Measurements from ENCODE around the gene HSPB2.

Gene HSPB2

GRCh38 chr11:111939836-111940604, 27.5 kb downstream of the HSPB2 start:
- DNase-seq (ENCODE audit: low spot score): no peak

- no peak for DNase-seq (ENCODE audit: low spot score)
These were observed 29.4 kb downstream of the HSPB2 start for GRCh38 chr11:111941963-111942362.

GRCh38 chr11:111942829-111943228, 30.3 kb downstream of the HSPB2 start:
- DNase-seq (ENCODE audit: low spot score): no peak

GRCh38 chr11:111944139-111944538, 31.6 kb downstream of the HSPB2 start:
- no peak for DNase-seq (ENCODE audit: low spot score)

- no peak for DNase-seq (ENCODE audit: low spot score)
These were observed 32.1 kb downstream of the HSPB2 start for GRCh38 chr11:111944651-111945051.

GRCh38 chr11:111945198-111945597, 32.7 kb downstream of the HSPB2 start:
- no peak for DNase-seq (ENCODE audit: low spot score)

GRCh38 chr11:111946499-111946898, 34.0 kb downstream of the HSPB2 start:
- DNase-seq (ENCODE audit: low spot score): no peak

- no peak for DNase-seq (ENCODE audit: low spot score)
These were observed 34.6 kb downstream of the HSPB2 start for GRCh38 chr11:111947143-111947542.

- DNase-seq (ENCODE audit: low spot score): no peak
These were observed 37.2 kb downstream of the HSPB2 start for GRCh38 chr11:111949519-111950426.

- no peak for DNase-seq (ENCODE audit: low spot score)
These were observed 39.0 kb downstream of the HSPB2 start for GRCh38 chr11:111951565-111951964.

GRCh38 chr11:111954154-111954553, 41.6 kb downstream of the HSPB2 start:
- no peak for DNase-seq (ENCODE audit: low spot score)

GRCh38 chr11:111957663-111958444, 45.3 kb downstream of the HSPB2 start:
- peak; percentile 81 for DNase-seq (ENCODE audit: low spot score)

- DNase-seq (ENCODE audit: low spot score): no peak
These were observed 48.4 kb downstream of the HSPB2 start for GRCh38 chr11:111960916-111961315.

- no peak for DNase-seq (ENCODE audit: low spot score)
These were observed 49.1 kb downstream of the HSPB2 start for GRCh38 chr11:111961389-111962300.

All from left forelimb (tissue), 1 donor.